Subcutaneous adipose tissue (tissue), 4 donors: ENCODE measurements around the gene LAMA3. TPM values are rescaled to one million over a fixed set of nuclear protein-coding genes. Genes with fewer than 3 reads are reported as not detected.

Source experiments
- CTCF ChIP-seq: fragments of 450-650 bp; IDR thresholded peaks from one replicate; pipeline ENCODE4 v1.5.1; 2016; ENCODE audit warnings: low read depth, mild to moderate bottlenecking, control low read depth, antibody characterized with exemption, moderate library complexity
- total RNA-seq, 4 donors: library from RNA; depleted of rRNA; stranded (reverse); fragments of >200 nt; gene quantifications; one replicate each; pipeline ENCODE4 v1.1.0, GENCODE V29; 2016

The LAMA3 gene
- total RNA-seq, 4 donors from 2014 or later: 23.3 to 34.9 (median 28.4) TPM

DNA sequence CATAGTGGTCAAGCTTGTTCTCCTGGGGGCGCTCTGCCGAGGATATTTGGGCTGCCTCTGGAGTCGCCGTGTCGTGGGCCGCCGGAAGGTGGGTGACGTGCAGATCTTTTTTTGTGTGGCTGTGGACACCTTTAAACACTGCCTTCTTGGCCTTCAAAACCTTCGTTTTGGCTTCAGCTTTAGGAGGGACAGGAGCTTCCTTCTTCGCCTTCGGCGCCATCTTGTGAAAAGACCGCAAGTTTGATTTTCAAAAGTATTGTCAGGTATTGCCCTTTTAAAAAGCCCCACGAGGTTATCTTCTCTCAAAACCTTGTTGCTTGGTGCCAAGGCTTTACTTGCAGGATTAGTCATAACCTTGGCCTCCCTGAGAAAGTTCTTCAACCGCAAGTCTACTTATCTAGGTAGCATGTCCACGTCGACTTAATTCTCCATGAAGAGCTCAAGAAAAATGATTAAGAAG, 20.8 kb downstream of the LAMA3 start:
- TF ChIP-seq CTCF: no peak

DNA sequence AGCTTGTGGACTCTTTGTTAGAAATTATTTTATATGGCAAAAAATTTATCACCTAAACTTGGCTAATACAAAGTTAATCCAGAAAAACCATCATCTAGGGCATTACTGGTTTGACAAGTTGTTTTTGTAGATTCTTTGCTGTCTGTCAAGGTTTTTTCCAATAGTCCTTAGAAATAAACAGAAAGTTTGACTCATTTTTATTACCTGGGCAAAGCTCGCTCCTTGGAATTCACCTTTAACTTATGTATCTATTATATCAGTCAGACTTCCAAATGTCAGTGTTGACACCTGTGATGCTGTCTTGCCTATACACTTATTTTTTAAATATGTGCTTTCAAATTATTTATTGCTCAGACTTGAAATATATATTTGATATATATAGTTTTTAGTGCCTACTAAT, 21.7 kb downstream of the LAMA3 start:
- no peak for TF ChIP-seq CTCF

DNA sequence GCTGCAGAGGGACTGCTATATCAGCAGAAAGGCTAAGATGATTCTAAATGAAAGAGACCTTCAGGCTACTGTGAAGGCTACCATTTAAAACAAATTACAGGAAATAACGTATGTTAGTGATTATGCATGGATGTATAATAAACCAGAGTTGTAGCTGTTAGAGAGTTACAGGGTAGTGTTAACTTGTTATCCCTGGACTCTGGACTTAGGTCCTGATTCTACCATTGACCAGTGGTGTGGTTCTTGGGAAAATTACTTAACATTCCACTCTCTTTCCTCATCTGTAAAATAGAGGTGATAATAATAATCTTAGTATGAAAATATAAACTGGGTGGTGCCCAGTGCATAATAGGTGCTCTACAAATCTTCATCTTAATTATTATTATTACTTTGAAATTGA, 22.2 kb downstream of the LAMA3 start:
- TF ChIP-seq CTCF: no peak

DNA sequence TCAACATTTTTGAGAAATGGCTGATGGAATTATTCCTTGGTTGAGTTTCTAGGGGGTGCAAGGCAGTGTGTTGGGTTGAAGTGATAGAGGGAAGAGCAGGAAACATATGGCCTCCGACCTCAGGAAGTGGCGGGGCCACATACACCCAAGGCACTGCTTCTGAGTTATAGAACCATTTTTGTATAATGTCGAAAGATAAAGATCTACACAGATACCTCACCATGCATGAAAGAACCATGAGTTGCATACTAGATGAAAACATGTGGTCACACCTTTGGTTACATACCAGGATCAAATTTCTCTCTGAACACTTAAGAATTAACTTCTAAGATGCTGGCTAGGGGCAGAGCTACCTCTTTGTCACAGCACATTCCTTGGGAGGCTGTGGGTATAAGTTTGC, 23.2 kb downstream of the LAMA3 start:
- no peak for TF ChIP-seq CTCF

- no peak for TF ChIP-seq CTCF
These were observed 25.3 kb downstream of the LAMA3 start for GRCh38 chr18:23714576-23714975.

DNA sequence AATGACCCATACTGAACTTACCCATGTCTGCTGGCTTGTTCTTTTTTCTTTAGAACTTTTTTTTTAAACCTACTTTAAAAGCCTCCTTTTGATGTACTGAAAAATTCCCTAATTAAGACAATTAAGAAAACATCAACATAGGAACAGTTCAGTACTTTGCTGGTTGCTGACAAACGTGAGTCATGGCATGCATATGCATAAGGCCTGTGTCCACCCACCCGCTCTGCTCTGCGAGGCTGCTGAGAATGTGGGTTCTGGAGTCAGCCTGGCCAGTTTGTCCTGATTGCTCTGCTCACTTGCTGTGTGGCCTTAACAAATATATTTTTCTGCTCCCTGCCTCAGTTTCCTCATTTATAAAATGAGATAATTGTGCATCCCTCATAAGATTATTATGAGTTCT, 27.3 kb downstream of the LAMA3 start:
- no peak for TF ChIP-seq CTCF

GRCh38 chr18:23716966-23717365, 27.7 kb downstream of the LAMA3 start:
- no peak for TF ChIP-seq CTCF

GRCh38 chr18:23718243-23718720, 29.0 kb downstream of the LAMA3 start:
- no peak for TF ChIP-seq CTCF
